ENCODE results near the gene HES2.

DNA sequence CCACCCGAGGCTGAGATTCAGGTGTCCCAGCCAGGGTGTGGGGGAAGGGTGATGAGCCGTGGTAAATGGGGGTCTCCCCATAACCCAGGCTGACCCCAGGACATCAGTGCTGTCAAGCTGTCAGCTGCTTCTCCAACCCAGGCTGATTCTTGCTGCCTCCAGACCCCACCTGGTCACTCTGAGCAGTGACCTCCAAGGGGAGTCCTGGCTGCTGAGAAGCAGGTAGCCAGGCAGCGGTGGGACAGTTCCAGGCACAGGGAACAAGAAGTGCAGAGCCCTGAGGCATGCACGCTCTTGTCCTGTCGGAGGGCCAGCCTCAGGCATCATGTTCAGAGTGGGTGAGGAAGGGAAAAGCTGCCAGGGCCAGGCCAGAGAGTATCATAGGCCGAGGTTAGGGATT, 5.9 kb upstream of the HES2 start:
- no peak for TF ChIP-seq GATAD2B (IDR thresholded peaks at IDR 0.05; ENCODE audit: borderline replicate concordance)
- TF ChIP-seq ZNF263 (CRISPR knock-in tag; IDR thresholded peaks at IDR 0.05; ENCODE audit: borderline replicate concordance), result no peak
- TF ChIP-seq, protein P1, sequence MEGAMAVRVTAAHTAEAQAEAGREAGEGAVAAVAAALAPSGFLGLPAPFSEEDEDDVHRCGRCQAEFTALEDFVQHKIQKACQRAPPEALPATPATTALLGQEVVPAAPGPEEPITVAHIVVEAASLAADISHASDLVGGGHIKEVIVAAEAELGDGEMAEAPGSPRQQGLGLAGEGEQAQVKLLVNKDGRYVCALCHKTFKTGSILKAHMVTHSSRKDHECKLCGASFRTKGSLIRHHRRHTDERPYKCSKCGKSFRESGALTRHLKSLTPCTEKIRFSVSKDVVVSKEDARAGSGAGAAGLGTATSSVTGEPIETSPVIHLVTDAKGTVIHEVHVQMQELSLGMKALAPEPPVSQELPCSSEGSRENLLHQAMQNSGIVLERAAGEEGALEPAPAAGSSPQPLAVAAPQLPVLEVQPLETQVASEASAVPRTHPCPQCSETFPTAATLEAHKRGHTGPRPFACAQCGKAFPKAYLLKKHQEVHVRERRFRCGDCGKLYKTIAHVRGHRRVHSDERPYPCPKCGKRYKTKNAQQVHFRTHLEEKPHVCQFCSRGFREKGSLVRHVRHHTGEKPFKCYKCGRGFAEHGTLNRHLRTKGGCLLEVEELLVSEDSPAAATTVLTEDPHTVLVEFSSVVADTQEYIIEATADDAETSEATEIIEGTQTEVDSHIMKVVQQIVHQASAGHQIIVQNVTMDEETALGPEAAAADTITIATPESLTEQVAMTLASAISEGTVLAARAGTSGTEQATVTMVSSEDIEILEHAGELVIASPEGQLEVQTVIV (CRISPR knock-in tag; IDR thresholded peaks at IDR 0.05; ENCODE audit: borderline replicate concordance), result no peak
- TF ChIP-seq HDAC1 (IDR thresholded peaks at IDR 0.05), result no peak
- TF ChIP-seq ZNF133 (CRISPR knock-in tag; IDR thresholded peaks at IDR 0.05), result no peak
- no peak for TF ChIP-seq ZNF274 (IDR thresholded peaks at IDR 0.05; ENCODE audit: borderline replicate concordance, low read depth, low read length)
- no peak for TF ChIP-seq ADNP (tag; IDR thresholded peaks at IDR 0.05)
- TF ChIP-seq, protein P2, sequence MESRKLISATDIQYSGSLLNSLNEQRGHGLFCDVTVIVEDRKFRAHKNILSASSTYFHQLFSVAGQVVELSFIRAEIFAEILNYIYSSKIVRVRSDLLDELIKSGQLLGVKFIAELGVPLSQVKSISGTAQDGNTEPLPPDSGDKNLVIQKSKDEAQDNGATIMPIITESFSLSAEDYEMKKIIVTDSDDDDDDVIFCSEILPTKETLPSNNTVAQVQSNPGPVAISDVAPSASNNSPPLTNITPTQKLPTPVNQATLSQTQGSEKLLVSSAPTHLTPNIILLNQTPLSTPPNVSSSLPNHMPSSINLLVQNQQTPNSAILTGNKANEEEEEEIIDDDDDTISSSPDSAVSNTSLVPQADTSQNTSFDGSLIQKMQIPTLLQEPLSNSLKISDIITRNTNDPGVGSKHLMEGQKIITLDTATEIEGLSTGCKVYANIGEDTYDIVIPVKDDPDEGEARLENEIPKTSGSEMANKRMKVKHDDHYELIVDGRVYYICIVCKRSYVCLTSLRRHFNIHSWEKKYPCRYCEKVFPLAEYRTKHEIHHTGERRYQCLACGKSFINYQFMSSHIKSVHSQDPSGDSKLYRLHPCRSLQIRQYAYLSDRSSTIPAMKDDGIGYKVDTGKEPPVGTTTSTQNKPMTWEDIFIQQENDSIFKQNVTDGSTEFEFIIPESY (CRISPR knock-in tag; IDR thresholded peaks at IDR 0.05), result no peak
- TF ChIP-seq CBX8 (IDR thresholded peaks at IDR 0.05; ENCODE audit: borderline replicate concordance, extremely low read depth, low read depth, low read length, poor library complexity, severe bottlenecking), result no peak
- TF ChIP-seq ZNF224 (CRISPR knock-in tag; IDR thresholded peaks at IDR 0.05), result no peak
- TF ChIP-seq RCOR1 (IDR thresholded peaks at IDR 0.05; ENCODE audit: borderline replicate concordance in 1 of 2, low read depth in 2 of 2, low read length in 2 of 2), result no peak

Measured in K562 (cell line).